NCI-H1417 treated with DMSO at 0.1 percent for 48 hours (cell line): Measurements from ENCODE around the gene HCN2.
"Not testable (repeated sequence)": the region's sequence is repeated elsewhere in the genome, so short reads cannot be mapped to it uniquely, and the experiment has no call there.

Source experiments
- DNase-seq: peaks from one replicate; lab custom pipeline; 2025; lab: John Stamatoyannopoulos, UW

HCN2 gene

DNA sequence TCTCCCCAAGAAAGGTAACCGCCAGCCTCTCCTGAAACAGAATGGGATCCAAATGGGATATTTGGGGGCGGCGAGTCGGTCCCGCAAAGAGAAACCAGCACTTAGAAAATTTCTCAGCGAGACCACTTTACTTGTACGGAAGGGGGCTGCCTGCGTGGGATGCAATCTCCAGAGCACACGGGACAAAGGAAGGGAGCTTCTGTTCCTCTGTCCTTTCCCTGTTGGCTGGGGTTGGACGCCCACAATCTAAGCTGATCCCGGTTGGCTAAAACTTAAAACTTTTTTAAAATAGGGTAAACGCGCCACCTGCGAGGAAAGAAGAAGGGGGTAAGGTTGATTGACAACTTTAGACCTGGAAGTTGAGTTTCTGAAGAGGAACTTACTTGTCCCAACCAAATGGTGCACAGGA, 18.1 kb upstream of the HCN2 start:
- DNase-seq = no peak

DNA sequence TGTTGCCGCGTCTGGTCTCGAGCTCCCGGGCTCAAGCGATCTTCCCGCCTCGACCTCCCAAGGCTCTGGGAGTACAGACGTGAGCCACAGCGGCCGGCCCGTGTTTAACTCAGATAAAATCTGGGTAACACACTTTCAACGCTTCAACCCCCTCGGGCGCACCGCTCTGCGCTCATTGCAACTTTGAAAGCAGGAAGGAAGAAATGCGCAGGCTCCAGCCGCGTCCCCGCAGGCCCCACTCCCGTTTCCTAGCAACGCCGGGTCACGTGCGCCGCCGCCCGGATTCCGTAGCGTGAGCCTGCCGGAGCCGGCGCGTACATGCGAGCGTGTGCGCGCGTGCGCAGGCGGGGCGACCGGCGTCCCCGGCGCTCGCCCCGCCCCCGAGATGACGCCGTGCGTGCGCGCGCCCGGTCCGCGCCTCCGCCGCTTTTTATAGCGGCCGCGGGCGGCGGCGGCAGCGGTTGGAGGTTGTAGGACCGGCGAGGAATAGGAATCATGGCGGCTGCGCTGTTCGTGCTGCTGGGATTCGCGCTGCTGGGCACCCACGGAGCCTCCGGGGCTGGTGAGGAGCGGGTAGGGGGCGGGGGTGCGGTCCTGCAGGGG, 17.4 kb upstream of the HCN2 start, which contains the start of gene BSG:
Gene BSG, plus strand, starts transcription at position 457 of the 603 bp plus-strand sequence. Its CDS starts 39 bp downstream, at position 496.
- DNase-seq = peak; percentile 98

DNA sequence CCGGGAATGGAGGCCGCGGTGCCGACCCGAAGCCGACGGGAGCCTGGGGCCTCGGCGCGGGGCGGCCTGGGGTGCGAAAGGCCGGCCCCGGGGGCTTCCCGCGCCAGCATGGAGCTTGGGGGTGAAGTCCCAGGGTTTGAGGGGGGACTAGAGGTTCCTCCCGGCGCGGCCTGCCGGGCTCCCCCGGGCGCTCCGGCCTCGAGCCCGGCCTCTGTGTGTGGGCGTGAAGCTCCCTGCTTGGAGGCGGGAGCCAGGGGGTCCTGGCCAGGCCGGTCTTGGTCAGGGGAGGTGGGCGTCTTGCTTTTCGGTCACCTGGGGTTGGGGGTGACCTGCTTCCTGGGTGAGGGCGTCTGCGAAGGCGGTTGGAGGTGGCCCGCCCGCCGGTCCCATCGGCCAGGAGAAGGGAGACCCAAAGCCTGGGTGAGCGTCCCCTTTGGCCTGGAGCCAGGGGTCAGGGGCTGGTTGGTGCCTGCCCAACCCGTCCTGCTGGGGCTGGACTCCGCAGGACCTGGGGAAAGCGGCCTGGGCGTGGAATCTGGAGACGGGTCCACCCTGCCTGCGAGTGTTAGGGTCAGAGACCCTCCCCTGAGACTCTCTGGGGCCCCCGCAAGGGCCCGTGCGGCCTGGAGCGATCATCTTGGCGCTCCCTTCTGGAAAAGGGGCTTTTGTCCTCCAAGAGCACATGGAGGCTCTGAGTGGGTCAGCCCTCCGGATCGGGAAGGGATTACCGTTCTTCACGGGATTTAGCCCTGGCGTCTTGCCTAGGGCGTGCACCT, 16.8 kb upstream of the HCN2 start:
- DNase-seq = no peak

DNA sequence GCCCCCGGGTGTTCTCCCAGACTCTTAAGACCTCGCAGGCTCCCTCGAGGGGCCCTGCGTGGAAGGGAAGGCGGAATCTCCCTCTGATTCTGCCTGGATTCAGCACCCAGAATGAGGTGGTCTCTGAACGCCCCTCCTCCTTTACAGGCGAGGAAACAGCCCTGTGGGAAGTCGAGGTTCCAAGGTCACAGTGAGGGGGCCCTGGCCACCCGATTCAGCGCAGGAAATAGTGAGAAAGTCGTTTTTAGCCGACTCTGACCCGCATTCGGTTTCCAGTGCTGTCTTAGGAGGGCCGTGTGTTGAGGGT, 16.2 kb upstream of the HCN2 start:
- no peak for DNase-seq

DNA sequence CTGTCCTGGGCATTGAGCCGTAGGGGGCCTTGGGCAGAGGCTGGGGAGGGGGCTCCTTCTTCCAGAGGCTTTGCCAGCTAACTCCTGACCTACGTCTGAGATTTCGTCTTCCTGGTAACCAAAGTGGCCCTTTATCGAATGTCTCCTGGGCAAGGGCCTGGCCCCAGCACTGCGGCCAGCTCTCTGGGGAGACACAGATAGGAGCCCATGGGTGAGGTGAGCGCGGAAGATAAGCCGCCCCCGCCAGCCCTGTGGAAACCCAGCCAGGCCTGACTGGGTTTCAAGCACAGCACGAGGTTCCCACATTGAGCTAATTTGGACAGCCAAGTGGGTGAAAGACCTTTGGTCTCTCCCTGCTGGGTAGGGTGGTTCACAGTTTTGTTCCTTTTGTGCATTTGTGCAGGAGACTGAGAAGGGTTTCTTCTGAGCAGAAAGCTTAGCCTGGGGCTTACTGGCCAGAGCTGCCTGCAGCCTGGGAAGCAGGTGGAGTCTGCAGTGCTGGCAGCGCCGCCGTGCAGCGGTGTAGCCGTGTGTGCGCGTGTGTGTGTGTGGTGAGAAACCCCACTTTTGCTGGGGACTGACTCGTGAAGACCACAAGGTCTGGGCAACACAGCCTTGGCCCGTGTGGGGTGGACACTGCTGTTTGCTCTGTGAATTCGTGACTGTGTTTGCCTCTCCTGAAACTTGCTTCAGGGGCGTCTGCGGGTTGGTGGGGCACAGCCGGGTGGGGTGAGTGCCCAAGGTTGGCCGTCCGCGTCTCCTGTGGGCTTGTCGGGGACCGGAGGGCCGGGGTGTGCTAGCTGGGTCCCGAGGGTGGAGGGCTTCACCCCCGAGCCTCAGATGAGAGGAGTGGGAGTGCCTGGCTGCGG, 14.8 kb upstream of the HCN2 start:
- DNase-seq = no peak

DNA sequence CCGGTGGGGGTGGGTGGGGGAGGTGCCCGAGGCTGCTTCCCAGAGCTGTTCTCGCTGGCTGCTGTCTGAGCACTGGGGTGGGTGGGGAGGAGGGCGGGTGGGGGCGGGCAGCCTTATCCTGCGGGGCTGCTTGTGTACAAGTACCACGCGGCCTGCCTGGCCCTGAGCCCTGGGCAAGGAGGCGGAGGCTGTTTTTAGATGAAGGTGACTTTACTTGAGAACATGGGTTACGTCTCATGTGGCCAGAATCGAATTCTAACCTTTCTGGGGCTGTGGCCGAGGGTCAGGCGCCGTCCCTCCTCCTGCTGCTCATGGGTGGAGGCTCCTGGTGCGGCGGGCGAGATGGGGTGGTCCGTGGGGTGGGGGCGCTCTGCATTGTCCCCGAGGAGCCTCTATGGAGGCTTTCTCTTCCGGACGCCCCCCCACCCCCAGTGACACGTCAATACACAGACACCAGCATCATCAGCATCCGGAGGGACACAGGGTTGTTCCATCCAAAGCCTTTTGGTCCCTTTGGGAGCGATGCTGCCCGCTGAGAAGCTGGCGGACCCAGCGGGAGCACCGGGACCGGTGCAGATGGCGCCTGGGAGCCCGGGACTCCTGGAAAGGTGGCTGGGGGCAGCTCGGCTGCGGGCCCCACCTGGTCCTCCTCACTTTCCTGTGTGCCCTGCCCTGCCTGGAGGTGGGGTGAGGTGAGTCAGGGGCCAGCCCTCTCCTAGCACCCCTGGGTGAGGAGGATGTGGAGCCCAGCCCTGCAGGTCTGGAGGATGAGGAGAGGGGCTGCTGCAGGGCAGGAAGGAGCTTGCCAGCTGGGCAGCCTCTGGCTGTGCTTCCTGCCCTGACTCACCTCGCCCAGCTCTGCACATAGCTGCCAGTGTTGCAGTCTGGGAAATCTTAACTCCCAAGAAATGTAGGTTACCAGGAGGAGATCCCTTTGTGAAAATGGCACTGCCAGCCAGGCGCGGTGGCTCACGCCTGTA, 13.9 kb upstream of the HCN2 start:
- no peak for DNase-seq

DNA sequence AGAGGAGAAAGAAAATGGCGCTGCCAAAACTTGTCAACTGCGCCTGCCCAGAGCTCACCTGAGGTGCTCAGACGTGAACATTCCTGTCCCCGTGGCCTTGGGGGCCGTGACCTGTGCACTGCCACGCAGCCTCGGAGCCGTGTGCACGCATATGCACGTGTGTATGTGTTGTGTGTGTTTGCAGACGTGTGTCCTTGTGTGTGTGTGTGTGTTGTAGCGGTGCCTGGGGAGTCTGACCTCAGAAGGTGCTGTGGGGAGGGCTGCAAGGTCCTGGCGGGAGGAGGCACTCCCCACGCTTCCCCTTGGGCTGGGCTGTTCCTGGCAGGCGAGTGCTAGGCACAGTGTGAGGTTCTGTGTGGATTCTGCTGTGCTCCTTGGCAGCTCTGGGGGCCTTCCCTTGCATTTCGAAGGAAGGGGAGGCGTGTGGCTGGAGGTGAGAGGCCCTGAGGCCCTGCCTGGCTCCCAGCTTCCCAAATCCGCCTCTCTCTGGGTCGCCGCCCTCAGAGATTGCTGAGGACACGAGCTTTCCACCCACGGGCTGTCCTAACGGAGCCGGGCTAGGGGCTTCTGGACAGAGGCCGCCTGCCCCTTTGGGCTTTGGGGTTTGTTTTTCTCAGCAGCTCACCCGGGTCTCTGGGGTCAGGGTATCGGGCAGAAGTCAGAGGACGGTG, 12.8 kb upstream of the HCN2 start:
- no peak for DNase-seq

DNA sequence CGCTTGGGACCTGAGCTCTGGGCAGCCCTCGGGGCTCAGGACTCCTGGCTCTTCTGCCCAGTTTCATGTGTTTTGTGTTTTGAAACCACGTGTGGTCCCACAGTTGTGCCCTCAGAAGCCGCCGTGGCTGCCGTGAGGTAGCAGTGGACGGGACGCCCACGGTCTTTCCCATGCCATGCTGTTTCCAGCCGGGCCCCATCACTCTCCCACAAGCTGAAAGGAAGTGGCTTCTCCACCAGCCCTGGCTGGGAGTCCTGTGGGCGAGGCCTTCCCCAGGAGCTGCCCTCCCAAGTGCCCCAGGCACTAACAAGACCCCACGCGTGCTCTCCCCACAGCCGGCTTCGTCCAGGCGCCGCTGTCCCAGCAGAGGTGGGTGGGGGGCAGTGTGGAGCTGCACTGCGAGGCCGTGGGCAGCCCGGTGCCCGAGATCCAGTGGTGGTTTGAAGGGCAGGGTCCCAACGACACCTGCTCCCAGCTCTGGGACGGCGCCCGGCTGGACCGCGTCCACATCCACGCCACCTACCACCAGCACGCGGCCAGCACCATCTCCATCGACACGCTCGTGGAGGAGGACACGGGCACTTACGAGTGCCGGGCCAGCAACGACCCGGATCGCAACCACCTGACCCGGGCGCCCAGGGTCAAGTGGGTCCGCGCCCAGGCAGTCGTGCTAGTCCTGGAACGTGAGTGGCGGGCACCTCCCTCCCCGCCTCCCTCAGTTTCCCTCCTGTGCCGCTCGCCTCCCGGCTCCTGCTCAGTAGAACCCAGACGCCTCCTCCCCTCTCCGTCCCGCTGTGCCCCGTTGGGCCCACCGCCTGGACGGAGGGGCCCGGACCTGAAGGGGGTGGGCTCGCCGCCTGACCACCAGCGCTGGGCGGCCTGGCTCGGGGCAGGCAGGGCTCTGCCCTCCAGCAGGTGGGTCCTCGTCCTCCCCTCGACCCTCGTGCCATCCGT, 12.0 kb upstream of the HCN2 start:
- DNase-seq = no peak

DNA sequence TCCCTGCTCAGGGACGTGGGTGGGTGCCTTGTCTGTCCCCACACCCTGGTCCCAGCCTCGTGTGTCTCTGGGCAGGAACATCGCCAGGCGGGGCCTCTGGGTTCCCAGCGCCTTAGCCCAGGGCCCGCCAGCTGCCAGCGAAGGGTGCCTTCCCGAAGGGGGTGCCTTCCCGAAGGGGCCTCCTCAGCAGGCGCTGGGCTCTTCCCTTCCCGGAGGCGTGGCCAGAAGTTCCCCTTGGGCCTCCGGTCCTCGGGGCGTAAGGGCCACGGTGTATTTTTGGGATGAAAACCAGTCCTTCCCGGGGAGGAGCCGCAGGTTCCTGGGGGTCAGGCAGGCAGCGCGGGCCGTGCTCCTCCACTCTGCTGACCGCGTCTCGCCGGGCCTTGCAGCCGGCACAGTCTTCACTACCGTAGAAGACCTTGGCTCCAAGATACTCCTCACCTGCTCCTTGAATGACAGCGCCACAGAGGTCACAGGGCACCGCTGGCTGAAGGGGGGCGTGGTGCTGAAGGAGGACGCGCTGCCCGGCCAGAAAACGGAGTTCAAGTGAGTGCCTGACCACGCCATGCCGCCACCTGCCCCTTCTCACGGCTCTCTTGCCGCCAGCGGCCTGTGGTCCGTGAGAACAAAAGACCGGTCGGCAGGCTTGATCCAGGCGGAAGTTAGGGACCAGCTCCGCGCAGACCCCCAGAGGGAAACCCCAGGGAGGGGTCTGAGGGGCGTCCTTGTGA, 10.4 kb upstream of the HCN2 start:
- no peak for DNase-seq

DNA sequence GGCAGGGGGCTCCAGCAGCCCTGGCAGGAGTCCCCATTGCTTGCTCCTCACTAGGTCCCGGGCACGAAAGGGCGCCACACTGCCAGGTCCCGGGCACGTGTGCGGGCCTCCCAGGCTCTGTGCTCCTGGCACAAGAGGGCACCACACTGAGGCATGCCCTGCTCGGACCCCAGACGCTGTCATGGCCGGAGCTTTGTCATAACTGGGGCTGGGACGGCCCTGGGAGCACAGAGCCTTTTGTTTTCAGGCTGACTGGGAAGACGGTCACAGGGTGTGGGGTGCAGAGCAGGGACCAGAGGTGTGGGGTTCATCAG, 9.9 kb upstream of the HCN2 start:
- no peak for DNase-seq

DNA sequence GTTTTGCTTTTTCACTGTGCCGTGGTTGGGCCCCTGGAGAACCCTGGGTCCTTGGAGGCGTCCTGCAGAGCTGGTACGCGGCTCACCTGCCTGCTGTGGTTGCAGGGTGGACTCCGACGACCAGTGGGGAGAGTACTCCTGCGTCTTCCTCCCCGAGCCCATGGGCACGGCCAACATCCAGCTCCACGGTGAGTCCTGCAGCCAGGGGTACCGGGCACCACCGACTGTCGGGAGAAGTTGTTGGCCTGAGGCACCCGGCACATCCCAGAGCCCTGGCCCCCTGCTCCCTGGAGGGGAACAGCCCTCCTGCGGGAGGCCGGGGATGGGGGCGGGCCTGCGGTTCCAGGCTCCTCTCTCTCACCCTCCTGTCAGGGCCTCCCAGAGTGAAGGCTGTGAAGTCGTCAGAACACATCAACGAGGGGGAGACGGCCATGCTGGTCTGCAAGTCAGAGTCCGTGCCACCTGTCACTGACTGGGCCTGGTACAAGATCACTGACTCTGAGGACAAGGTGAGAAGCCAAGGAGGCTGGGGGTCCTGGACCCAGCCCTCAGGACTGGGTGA, 9.3 kb upstream of the HCN2 start:
- no peak for DNase-seq

DNA sequence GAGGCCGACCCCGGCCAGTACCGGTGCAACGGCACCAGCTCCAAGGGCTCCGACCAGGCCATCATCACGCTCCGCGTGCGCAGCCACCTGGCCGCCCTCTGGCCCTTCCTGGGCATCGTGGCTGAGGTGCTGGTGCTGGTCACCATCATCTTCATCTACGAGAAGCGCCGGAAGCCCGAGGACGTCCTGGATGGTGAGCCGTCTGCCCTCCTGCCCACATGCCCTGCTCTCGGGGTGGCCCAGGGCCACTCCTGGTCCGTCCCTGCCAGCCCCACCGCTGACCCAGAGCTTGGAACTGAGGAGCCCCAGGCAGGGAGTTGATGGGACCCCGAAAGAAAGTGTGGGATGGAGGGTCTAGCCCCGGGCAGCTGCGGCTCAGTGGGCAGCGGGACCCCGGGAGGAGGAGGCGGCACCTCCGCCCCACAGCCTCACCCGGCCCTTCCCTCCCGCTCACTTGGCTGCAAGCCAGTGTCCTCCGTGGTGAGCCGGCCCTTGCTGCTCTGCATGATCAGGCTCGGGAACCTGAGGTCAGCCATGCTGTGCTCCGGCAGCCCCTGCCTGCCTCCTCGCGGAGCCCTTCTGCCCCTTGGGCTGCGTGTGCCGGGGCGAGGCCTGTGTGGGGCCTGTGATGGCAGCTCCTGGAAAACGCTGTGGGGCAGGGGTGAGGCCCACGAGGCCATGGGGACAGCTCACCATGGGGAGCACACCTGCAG, 8.1 kb upstream of the HCN2 start:
- no peak for DNase-seq

DNA sequence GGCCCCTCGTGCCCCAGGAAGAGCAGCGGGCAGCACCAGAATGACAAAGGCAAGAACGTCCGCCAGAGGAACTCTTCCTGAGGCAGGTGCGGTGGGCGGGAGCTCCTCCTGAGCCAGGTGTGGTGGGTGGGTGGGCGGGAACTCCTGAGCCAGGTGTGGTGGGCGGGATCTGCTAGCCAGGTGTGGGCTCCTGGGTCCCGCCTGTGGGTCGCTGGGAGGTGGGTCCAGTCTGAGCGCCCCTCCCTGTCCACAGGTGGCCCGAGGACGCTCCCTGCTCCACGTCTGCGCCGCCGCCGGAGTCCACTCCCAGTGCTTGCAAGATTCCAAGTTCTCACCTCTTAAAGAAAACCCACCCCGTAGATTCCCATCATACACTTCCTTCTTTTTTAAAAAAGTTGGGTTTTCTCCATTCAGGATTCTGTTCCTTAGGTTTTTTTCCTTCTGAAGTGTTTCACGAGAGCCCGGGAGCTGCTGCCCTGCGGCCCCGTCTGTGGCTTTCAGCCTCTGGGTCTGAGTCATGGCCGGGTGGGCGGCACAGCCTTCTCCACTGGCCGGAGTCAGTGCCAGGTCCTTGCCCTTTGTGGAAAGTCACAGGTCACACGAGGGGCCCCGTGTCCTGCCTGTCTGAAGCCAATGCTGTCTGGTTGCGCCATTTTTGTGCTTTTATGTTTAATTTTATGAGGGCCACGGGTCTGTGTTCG, 7.0 kb upstream of the HCN2 start:
- no peak for DNase-seq

DNA sequence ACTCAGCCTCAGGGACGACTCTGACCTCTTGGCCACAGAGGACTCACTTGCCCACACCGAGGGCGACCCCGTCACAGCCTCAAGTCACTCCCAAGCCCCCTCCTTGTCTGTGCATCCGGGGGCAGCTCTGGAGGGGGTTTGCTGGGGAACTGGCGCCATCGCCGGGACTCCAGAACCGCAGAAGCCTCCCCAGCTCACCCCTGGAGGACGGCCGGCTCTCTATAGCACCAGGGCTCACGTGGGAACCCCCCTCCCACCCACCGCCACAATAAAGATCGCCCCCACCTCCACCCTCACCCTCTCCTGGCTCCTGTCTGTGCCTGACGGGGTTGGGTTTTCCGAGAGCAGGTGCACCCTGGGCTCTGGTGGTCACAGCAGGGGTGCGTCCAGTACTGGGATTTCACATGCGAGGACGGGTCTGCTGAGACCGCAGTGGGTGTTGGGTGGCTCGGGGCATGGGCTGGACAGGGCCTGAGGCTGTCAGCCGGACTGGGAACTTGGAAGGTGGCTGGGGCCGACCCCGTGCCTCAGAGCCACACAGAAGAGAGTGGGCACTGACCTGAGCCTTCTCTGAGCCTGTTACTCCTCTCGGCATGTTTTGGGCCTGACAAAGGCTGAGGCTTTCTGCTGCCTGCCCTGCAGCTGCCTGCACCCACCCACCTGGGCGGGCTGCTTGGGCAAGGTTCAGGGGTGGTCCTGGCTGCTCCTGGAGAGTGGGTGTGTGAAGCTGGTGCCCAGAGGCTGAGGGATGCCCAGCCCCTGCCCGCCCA, 6.3 kb upstream of the HCN2 start:
- no peak for DNase-seq

DNA sequence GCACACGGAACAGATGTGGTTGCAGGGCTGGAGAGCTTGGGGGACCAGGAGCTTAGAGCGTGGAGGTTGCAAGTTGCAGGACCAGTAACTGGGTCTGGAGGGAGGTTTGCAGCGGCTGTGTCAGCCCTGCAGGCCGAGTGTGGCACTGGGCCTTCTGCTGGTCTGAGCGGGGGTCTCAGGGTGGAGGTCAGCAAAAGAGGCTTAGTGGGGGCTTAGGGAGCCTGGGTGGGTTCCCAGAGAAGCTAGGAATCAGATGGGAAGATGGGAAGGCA, 5.8 kb upstream of the HCN2 start:
- no peak for DNase-seq

DNA sequence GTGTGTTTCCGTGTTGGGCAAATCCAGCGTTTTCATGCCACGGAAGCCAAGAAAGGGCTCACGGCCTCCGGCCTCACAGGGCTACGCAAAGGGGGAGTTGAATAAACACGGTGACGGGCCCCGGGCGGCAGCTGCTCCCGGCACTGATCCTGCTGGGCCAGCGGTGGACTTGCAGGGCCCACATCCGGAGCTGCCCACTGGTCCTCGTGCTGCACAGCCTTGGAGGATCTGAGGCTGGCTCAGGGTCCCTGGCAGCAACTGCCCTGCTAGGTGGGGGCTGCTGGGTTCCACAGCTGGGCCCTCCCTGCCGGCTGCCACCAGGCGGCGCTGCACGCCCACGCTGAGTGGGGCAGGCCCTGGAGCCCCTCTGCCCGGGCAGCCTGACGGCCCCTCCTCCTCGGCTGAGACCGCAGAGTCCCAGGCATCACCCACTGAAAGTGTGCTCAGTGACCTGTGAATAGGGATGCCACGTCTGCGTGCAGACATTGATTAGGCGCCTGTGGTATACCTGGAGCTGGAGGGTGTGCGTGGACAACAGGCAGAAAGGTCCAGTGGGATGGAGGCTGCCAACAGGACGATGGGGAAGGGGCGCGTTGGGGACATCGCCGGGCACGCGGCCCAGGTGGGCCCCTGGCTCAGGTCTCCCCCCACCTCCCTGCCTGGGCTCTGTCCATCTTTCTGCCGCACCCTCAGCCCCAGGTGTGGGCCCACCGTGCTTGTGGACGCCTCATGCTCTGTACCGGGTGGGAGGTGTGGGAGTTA, 5.3 kb upstream of the HCN2 start:
- no peak for DNase-seq

DNA sequence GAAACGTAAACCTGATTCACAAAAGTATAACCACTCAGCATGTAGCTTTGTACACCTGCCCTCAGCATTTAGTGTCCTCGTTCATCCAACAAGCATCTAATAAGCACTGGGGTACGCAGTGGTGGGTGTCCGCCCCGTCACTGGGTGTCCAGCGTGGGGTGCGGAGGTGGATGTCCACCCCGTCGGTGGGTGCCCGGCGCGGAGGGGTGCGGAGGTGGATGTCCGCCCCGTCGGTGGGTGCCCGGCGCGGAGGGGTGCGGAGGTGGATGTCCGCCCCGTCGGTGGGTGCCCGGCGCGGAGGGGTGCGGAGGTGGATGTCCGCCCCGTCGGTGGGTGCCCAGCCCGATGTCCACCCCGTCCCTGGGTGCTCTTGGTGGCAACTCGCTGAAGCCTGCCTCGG, 4.5 kb upstream of the HCN2 start:
- not testable (repeated sequence) for DNase-seq
